H1 (cell line): ENCODE results near the gene AKTIP. TPM values are rescaled to one million over a fixed set of nuclear protein-coding genes. Genes with fewer than 3 reads are reported as not detected.

Experiments
- CTCF ChIA-PET: fragments of 300-600 bp; sonication (Branson Sonifier 250); formaldehyde crosslinking; loops from one replicate; lab custom pipeline; 2021; ENCODE audit not compliant: partially characterized antibody; lab: Charles Lee
- POLR2A ChIA-PET: fragments of 300-600 bp; sonication (Branson Sonifier 250); formaldehyde crosslinking; loops from one replicate; lab custom pipeline; 2021; ENCODE audit warnings: inconsistent platforms; ENCODE audit not compliant: partially characterized antibody; lab: Charles Lee
- DNase-seq, 2 experiments: peaks; one replicate each; pipeline versions ENCODE4 v3.0.0 to v3.0.0-alpha.2; 2010 to 2022; ENCODE audit warnings: low spot score in 2 of 2, low read depth in 1 of 2, mixed read lengths in 1 of 2
- FAIRE-seq: peaks from 2 replicates; lab custom pipeline; 2011; peaks lifted over from hg19 to GRCh38; lab: Jason Lieb, UNC
- H2AFZ ChIP-seq: 2 replicates; pipeline ENCODE4 v1.8.1; 2012; ENCODE audit warnings: low read length, inconsistent platforms
- H2AK5ac ChIP-seq: 2 replicates; pipeline ENCODE4 v1.6.1; 2013; ENCODE audit warnings: low read depth, low read length
- H2BK120ac ChIP-seq: replicated peaks from 2 replicates; pipeline ENCODE3; 2013; ENCODE audit warnings: low read depth, low read length, inconsistent platforms
- H2BK12ac ChIP-seq: 2 replicates; pipeline ENCODE4 v1.6.1; 2013; ENCODE audit warnings: low read depth, low read length
- H2BK15ac ChIP-seq: 2 replicates; pipeline ENCODE4 v1.6.1; 2013; ENCODE audit warnings: low read length
- H2BK20ac ChIP-seq: 2 replicates; pipeline ENCODE4 v1.6.1; 2013; ENCODE audit warnings: low read length
- H2BK5ac ChIP-seq: 2 replicates; pipeline ENCODE4 v1.6.1; 2013; ENCODE audit warnings: low read depth, low read length
- H3K14ac ChIP-seq: 2 replicates; pipeline ENCODE4 v1.6.1; 2013; ENCODE audit warnings: inconsistent platforms; ENCODE audit not compliant: insufficient read length
- H3K18ac ChIP-seq: 2 replicates; pipeline ENCODE4 v1.6.1; 2013; ENCODE audit warnings: low read length; ENCODE audit errors: extremely low read depth
- H3K23ac ChIP-seq: 2 replicates; pipeline ENCODE4 v1.6.1; 2013; ENCODE audit warnings: inconsistent platforms; ENCODE audit not compliant: insufficient read length
- H3K23me2 ChIP-seq: 2 replicates; pipeline ENCODE4 v1.6.1; 2013; ENCODE audit warnings: low read depth, low read length
- H3K27ac ChIP-seq: 2 replicates; pipeline ENCODE4 v1.6.1; 2011; ENCODE audit warnings: low read depth, low read length, inconsistent platforms
- H3K27me3 ChIP-seq, 4 experiments: replicated peaks in 1 of 4; 1 replicate in 1 of 4; 2 replicates in 3 of 4; pipeline versions ENCODE4 v1.6.1 to v1.8.1; 2011 to 2013; ENCODE audit warnings: low read length in 3 of 4, mild to moderate bottlenecking in 3 of 4, inconsistent platforms in 2 of 4, mixed read lengths in 2 of 4, moderate library complexity in 1 of 4; ENCODE audit not compliant: control insufficient read depth in 3 of 4, insufficient read depth in 3 of 4; ENCODE audit errors: extremely low read depth in 1 of 4
- H3K36me3 ChIP-seq, 4 experiments: 2 replicates each; pipeline versions ENCODE4 v1.6.1 to v1.8.1; 2011 to 2013; ENCODE audit warnings: mild to moderate bottlenecking in 4 of 4, low read length in 3 of 4, moderate library complexity in 2 of 4, control low read depth in 1 of 4, inconsistent platforms in 1 of 4; ENCODE audit not compliant: insufficient read depth in 4 of 4, control insufficient read depth in 2 of 4
- H3K4ac ChIP-seq: replicated peaks from 2 replicates; pipeline ENCODE3; 2013; ENCODE audit warnings: low read length, low read depth, mixed read lengths, inconsistent platforms; ENCODE audit not compliant: insufficient read length
- H3K4me1 ChIP-seq, 4 experiments: replicated peaks in 1 of 4; 1 replicate in 1 of 4; 2 replicates in 3 of 4; pipeline versions ENCODE4 v1.6.1 to v1.8.1; 2011 to 2013; ENCODE audit warnings: low read length in 3 of 4, inconsistent platforms in 2 of 4, mixed read lengths in 1 of 4; ENCODE audit not compliant: insufficient read depth in 4 of 4, control insufficient read depth in 3 of 4
- H3K4me2 ChIP-seq, 2 experiments: 2 replicates each; pipeline versions ENCODE4 v1.6.1 to v1.8.1; 2011 to 2013; ENCODE audit warnings: low read depth in 2 of 2, low read length in 2 of 2, control low read depth in 1 of 2, inconsistent platforms in 1 of 2, mild to moderate bottlenecking in 1 of 2; ENCODE audit not compliant: insufficient read depth in 1 of 2
- H3K4me3 ChIP-seq, 4 experiments: fragments of 200-600, 300-600 bp in 1 of 4; sonication (generic), shearing (Covaris generic), sonication (Bioruptor Twin) in 1 of 4; 2 replicates each; pipeline versions ENCODE4 v1.5.1 to v1.8.1; 2011 to 2016; ENCODE audit warnings: low read length in 4 of 4, low read depth in 3 of 4, control low read depth in 2 of 4, inconsistent platforms in 2 of 4, mild to moderate bottlenecking in 2 of 4, mixed read lengths in 1 of 4, moderate library complexity in 1 of 4; ENCODE audit not compliant: insufficient read depth in 2 of 4; ENCODE audit errors: extremely low read depth in 1 of 4
- H3K56ac ChIP-seq: replicated peaks from 2 replicates; pipeline ENCODE3; 2013; ENCODE audit warnings: low read depth, mild to moderate bottlenecking, mixed read lengths, low read length, inconsistent platforms; ENCODE audit not compliant: insufficient read length
- H3K79me1 ChIP-seq: 2 replicates; pipeline ENCODE4 v1.6.1; 2013; ENCODE audit warnings: low read depth, low read length, control low read depth
- H3K79me2 ChIP-seq, 2 experiments: 2 replicates each; pipeline versions ENCODE4 v1.6.1 to v1.8.1; 2012 to 2013; ENCODE audit warnings: low read length in 2 of 2, mild to moderate bottlenecking in 2 of 2, inconsistent platforms in 1 of 2; ENCODE audit not compliant: insufficient read depth in 2 of 2, control insufficient read depth in 1 of 2
- H3K9ac ChIP-seq, 4 experiments: replicated peaks in 1 of 4; 1 replicate in 1 of 4; 2 replicates in 3 of 4; pipeline versions ENCODE4 v1.6.1 to v1.8.1; 2011 to 2013; ENCODE audit warnings: low read depth in 3 of 4, low read length in 3 of 4, control low read depth in 2 of 4, mild to moderate bottlenecking in 2 of 4, moderate library complexity in 2 of 4, inconsistent platforms in 1 of 4; ENCODE audit errors: extremely low read depth in 1 of 4
- H3K9me3 ChIP-seq, 2 experiments: 2 replicates each; pipeline versions ENCODE4 v1.6.1 to v1.8.1; 2012 to 2013; ENCODE audit warnings: mild to moderate bottlenecking in 2 of 2, moderate library complexity in 2 of 2, control low read depth in 1 of 2, inconsistent platforms in 1 of 2, low read depth in 1 of 2, low read length in 1 of 2, mixed read lengths in 1 of 2; ENCODE audit not compliant: insufficient read depth in 2 of 2
- H4K20me1 ChIP-seq, 2 experiments: replicated peaks in 1 of 2; 2 replicates each; pipeline versions ENCODE3 to v1.8.1; 2011 to 2013; ENCODE audit warnings: inconsistent platforms in 2 of 2, low read length in 2 of 2, mild to moderate bottlenecking in 1 of 2; ENCODE audit not compliant: insufficient read depth in 2 of 2, control insufficient read depth in 1 of 2
- H4K5ac ChIP-seq: 2 replicates; pipeline ENCODE4 v1.6.1; 2013; ENCODE audit warnings: low read length, low read depth, mixed read lengths, inconsistent platforms; ENCODE audit not compliant: insufficient read length
- H4K8ac ChIP-seq: 2 replicates; pipeline ENCODE4 v1.8.0; 2013; ENCODE audit warnings: mild to moderate bottlenecking, moderate library complexity, low read length, inconsistent platforms; ENCODE audit not compliant: insufficient read depth; ENCODE audit errors: extremely low read depth
- H4K91ac ChIP-seq: replicated peaks from 2 replicates; pipeline ENCODE3; 2013; ENCODE audit warnings: low read length, mixed read lengths, inconsistent platforms; ENCODE audit not compliant: insufficient read length
- CEBPB ChIP-seq: IDR thresholded peaks from 2 replicates; pipeline ENCODE4 v1.6.1; 2012; ENCODE audit warnings: low read depth, low read length
- CHD2 ChIP-seq: IDR thresholded peaks from 2 replicates; pipeline ENCODE4 v1.6.1; 2012; ENCODE audit warnings: low read length, improper control_type of control experiment
- CTBP2 ChIP-seq: IDR thresholded peaks from 2 replicates; pipeline ENCODE4 v1.7.0; 2011; ENCODE audit warnings: borderline replicate concordance, mild to moderate bottlenecking, moderate library complexity, mixed read lengths, low read length; ENCODE audit not compliant: insufficient read depth, insufficient read length
- EZH2 ChIP-seq: fragments of 200-600 bp; sonication (generic); IDR thresholded peaks from 2 replicates; pipeline ENCODE4 v1.7.1; 2012; ENCODE audit warnings: low read depth, mild to moderate bottlenecking, moderate library complexity, low read length, inconsistent platforms; ENCODE audit not compliant: severe bottlenecking
- GABPA ChIP-seq: IDR thresholded peaks from 2 replicates; pipeline ENCODE4 v1.6.1; 2011; ENCODE audit warnings: mild to moderate bottlenecking, low read length, moderate library complexity, borderline replicate concordance; ENCODE audit not compliant: insufficient read depth
- GTF2F1 ChIP-seq: IDR thresholded peaks from 2 replicates; pipeline ENCODE4 v1.6.1; 2012; ENCODE audit warnings: low read depth, low read length, improper control_type of control experiment, borderline replicate concordance
- HDAC2 ChIP-seq, 2 experiments: fragments of 300-600 bp in 1 of 2; sonication (generic) in 1 of 2; IDR thresholded peaks; 2 replicates each; pipeline ENCODE4 v1.6.1; 2011 to 2012; ENCODE audit warnings: low read depth in 2 of 2, low read length in 2 of 2, mild to moderate bottlenecking in 2 of 2, moderate library complexity in 2 of 2, borderline replicate concordance in 1 of 2, inconsistent platforms in 1 of 2
- NRF1 ChIP-seq: IDR thresholded peaks from 2 replicates; pipeline ENCODE4 v1.6.1; 2011; ENCODE audit warnings: mild to moderate bottlenecking, low read depth, low read length, improper control_type of control experiment
- RAD21 ChIP-seq, 2 experiments: IDR thresholded peaks in 1 of 2; conservative IDR thresholded peaks in 1 of 2; 2 replicates each; pipeline ENCODE4 v1.6.1; 2011; ENCODE audit warnings: low read depth in 2 of 2, low read length in 2 of 2, improper control_type of control experiment in 1 of 2, inconsistent platforms in 1 of 2, mild to moderate bottlenecking in 1 of 2, moderate library complexity in 1 of 2
- SIRT6 ChIP-seq: IDR thresholded peaks from one replicate; pipeline ENCODE4 v1.7.1; 2012; ENCODE audit warnings: low read length, inconsistent platforms
- SIX5 ChIP-seq: IDR thresholded peaks from 2 replicates; pipeline ENCODE4 v1.6.1; 2011; ENCODE audit warnings: mild to moderate bottlenecking, low read depth, low read length
- TCF12 ChIP-seq: IDR thresholded peaks from 2 replicates; pipeline ENCODE4 v1.6.1; 2011; ENCODE audit warnings: low read depth, mild to moderate bottlenecking, low read length
- WGBS, 2 experiments: shearing (Covaris generic) in 1 of 2; methylation state at CpG; one replicate each; pipeline versions ENCODE4 v1.1.6 to v1.1.7; 2013 to 2015; ENCODE audit warnings: low lambda C conversion rate in 2 of 2, mixed read lengths in 2 of 2, inconsistent platforms in 1 of 2, low coverage in 1 of 2, missing lambda C conversion rate in 1 of 2; ENCODE audit not compliant: insufficient replicate concordance in 2 of 2, insufficient coverage in 1 of 2, insufficient read length in 1 of 2; ENCODE audit errors: extremely low coverage in 1 of 2, missing lambda C conversion rate in 1 of 2; 5-methylcytosine and 5-hydroxymethylcytosine counted together
- polyA plus RNA-seq, 7 experiments: library from polyadenylated mRNA; depleted of rRNA in 3 of 7; stranded (reverse) in 5 of 7; unstranded in 2 of 7; fragments of >200 nt in 5 of 7; fragments of 200-250 nt in 2 of 7; gene quantifications; 1 replicate in 5 of 7; 2 replicates in 1 of 7; 4 replicates in 1 of 7; pipeline versions ENCODE4 v1.2.1 to v1.2.3, GENCODE V29; 2011 to 2013; ENCODE audit warnings: missing spikeins in 2 of 7, mixed read lengths in 2 of 7
- total RNA-seq: library from RNA; stranded (reverse); fragmentation: NEBNext Ultra II Directional; extraction: Animal tissue kit (Norgen Biotek cat#: 25700); gene quantifications from 2 replicates; pipeline ENCODE4 v1.2.1, GENCODE V29; 2021

AKTIP gene
- total and polyA plus RNA-seq, 2 of the 8 experiments (the other 6 are each of a cell fraction or from before 2014, with no cell fraction given): 15.0 to 15.6 TPM

DNA sequence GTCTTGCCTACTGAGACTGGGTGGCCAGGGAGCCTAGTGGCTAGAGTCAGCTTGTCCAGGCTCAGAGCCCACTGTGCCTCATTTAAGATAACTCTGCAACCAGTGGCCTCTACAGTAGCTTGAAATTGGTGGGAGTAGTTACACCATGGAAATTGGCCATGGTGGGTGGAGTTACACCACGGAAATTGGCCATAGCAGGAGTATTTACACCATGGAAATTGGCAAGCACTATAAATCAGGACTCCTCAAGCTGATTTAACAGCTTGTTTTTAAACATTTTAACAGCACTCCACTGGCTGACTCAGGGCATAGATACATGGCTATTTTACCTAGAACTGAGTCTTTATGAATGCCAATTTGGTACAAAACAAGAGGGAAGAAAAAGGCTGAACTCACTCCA, 27.7 kb upstream of the AKTIP start:
- no peak overlapping the region for H2AFZ ChIP-seq
- H3K9ac ChIP-seq: no peak overlapping the region
- no peak for DNase-seq
- no peaks in the 10 kb centered on the region for H3K23me2 ChIP-seq
- POLR2A ChIA-PET: no interaction called here
- no peak for FAIRE-seq
- no peaks in the 10 kb centered on the region for H3K36me3 ChIP-seq
- no peak overlapping the region for H4K91ac ChIP-seq
- no peak overlapping the region for H3K4me2 ChIP-seq
- H3K18ac ChIP-seq: no peak overlapping the region
- H2AK5ac ChIP-seq: no peak overlapping the region
- H3K4me1 ChIP-seq: no peaks in the 10 kb centered on the region
- no peak overlapping the region for H3K56ac ChIP-seq
- H2BK12ac ChIP-seq: no peak overlapping the region
- H3K79me1 ChIP-seq: no peaks in the 10 kb centered on the region
- H2BK15ac ChIP-seq: no peak overlapping the region
- WGBS, 2 experiments: 80% methylated on average over 1 of the region's 1 CpG; no CpG with 5 or more reads in 1 of the 2 experiments
- no peak overlapping the region for H4K8ac ChIP-seq
- H3K27ac ChIP-seq: no peak overlapping the region
- no peak overlapping the region for H4K5ac ChIP-seq
- no peak overlapping the region for H2BK20ac ChIP-seq
- no peaks in the 10 kb centered on the region for H3K27me3 ChIP-seq
- TF ChIP-seq CHD2: no peak
- no peak for TF ChIP-seq TCF12
- TF ChIP-seq HDAC2 (IDR thresholded peaks at IDR 0.05; ENCODE audit: borderline replicate concordance in 1 of 2, low read depth in 2 of 2, low read length in 2 of 2): no peak
- TF ChIP-seq RAD21 (IDR thresholded peaks at IDR 0.05 in 1 of 2, conservative IDR thresholded peaks at IDR 0.05 in 1 of 2; ENCODE audit: low read depth in 2 of 2, low read length in 2 of 2): no peak
- TF ChIP-seq CEBPB: no peak
- TF ChIP-seq EZH2: no peak
- no peak for TF ChIP-seq CTBP2
- no peak for TF ChIP-seq SIX5
- TF ChIP-seq GTF2F1: no peak
- no peak for TF ChIP-seq SIRT6
- TF ChIP-seq GABPA: no peak
- TF ChIP-seq NRF1: no peak
- H3K79me2 ChIP-seq: no peaks in the 10 kb centered on the region
- no peak overlapping the region for H3K23ac ChIP-seq
- no peaks in the 10 kb centered on the region for H4K20me1 ChIP-seq
- CTCF ChIA-PET: interaction anchor here (1.0 to 1.8 kb wide), 3 partner anchors 15 to 634 kb away, joined by 3 to 5 read pairs (median 4); no protein-coding TSS in a partner anchor
- no peaks in the 10 kb centered on the region for H3K9me3 ChIP-seq
- H3K4me3 ChIP-seq: no peak overlapping the region
- H2BK120ac ChIP-seq: no peak overlapping the region
- no peak overlapping the region for H3K4ac ChIP-seq
- no peak overlapping the region for H3K14ac ChIP-seq
- no peak overlapping the region for H2BK5ac ChIP-seq
